ENCODE results near the gene RARB. TPM values are rescaled to one million over a fixed set of nuclear protein-coding genes. Genes with fewer than 3 reads are reported as not detected.
A peak's percentile ranks its signal among the peaks of the same experiment; 100 is the strongest.

RARB gene
- total and polyA plus RNA-seq, 11 donors = 4.3 to 21.0 (median 16.3) TPM

DNA sequence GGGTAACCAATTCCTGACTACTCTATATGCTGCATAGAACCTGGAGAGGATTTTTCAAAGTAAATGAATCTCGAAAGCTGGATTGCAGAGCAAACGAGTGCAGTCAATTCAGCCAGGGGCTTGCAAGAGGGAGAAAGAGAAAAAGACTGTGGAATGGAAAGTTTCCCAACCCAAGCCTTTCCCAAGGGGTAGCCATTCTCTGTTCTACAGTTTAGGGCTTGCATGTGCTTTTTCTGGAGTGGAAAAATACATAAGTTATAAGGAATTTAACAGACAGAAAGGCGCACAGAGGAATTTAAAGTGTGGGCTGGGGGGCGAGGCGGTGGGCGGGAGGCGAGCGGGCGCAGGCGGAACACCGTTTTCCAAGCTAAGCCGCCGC lies 511 bp upstream of the RARB start:
- ATAC-seq (peak in 2 of 4 donors; percentile 3 to 17), DNase-seq (no peak)
- intact Hi-C loops (cut with DNase I) = loop anchor here in 9 of 10 donors (5.0 to 10.0 kb wide), 11 partner anchors 45 to 463 kb away; no protein-coding TSS in a partner anchor
- WGBS, 4 donors = 1 to 3% (median 2%) methylated on average over 13 of the region's 13 CpGs
- peaks cover 0 to 21% (median 9%) of the 10 kb centered on the region in 12 donors for H3K4me1 ChIP-seq
- TF ChIP-seq, protein P1, sequence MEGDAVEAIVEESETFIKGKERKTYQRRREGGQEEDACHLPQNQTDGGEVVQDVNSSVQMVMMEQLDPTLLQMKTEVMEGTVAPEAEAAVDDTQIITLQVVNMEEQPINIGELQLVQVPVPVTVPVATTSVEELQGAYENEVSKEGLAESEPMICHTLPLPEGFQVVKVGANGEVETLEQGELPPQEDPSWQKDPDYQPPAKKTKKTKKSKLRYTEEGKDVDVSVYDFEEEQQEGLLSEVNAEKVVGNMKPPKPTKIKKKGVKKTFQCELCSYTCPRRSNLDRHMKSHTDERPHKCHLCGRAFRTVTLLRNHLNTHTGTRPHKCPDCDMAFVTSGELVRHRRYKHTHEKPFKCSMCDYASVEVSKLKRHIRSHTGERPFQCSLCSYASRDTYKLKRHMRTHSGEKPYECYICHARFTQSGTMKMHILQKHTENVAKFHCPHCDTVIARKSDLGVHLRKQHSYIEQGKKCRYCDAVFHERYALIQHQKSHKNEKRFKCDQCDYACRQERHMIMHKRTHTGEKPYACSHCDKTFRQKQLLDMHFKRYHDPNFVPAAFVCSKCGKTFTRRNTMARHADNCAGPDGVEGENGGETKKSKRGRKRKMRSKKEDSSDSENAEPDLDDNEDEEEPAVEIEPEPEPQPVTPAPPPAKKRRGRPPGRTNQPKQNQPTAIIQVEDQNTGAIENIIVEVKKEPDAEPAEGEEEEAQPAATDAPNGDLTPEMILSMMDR (IDR thresholded peaks at IDR 0.05) = no peak
- no peak for TF ChIP-seq POLR2A (IDR thresholded peaks at IDR 0.05)
- H3K27me3 ChIP-seq = peaks cover 0 to 9% (median 0%) of the 10 kb centered on the region in 9 donors
- H3K9me3 ChIP-seq = no peaks in the 10 kb centered on the region
- peak overlapping the region; percentile 86 to 98 (median 93) for H3K27ac ChIP-seq
- no peaks in the 10 kb centered on the region for H3K36me3 ChIP-seq
- peak overlapping the region; percentile 55 to 78 (median 62) for H3K4me3 ChIP-seq

DNA sequence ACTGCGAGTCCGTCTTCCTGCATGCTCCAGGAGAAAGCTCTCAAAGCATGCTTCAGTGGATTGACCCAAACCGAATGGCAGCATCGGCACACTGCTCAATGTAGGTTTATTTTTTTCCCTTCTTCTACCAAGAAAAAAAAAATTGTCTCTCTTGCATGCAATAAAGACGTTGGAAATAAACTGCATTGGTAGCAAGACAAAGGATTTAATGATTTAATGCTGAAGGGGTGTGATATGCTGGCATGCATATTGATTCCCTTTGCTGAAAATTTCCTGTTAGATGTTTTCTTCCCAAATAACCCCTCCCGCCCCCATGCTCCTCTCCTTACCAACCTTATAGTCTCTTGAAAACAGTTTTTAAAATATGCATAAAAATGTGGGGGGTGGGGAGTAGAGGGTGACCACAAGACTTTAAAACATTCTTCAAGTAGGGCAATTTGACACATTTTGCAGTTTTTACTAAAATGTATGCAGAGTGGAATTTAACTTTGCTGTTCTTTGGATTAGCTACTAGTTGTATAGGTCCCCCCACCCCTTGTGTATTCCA lies 799 bp downstream of the RARB start:
- Histone ChIP-seq H3K9me3 (no peaks in the 10 kb centered on the region), H3K27me3 (peaks cover 0 to 9% (median 0%) of the 10 kb centered on the region in 9 donors), H3K4me1 (peaks cover 0 to 34% (median 20%) of the 10 kb centered on the region in 12 donors), H3K36me3 (no peaks in the 10 kb centered on the region), H3K4me3 (peak overlapping the region; percentile 55 to 78 (median 62)), H3K27ac (peak overlapping the region; percentile 86 to 98 (median 93))
- DNase-seq = peak in 1 of 5 donors; percentile 32
- TF ChIP-seq, protein P1 (IDR thresholded peaks at IDR 0.05) = no peak
- TF ChIP-seq POLR2A (IDR thresholded peaks at IDR 0.05) = no peak
- 1 to 4% (median 3%) methylated on average over 6 of the region's 6 CpGs for WGBS, 4 donors
- intact Hi-C loops (cut with DNase I) = loop anchor here (1.0 to 10.0 kb wide), 17 partner anchors 20 to 464 kb away; no protein-coding TSS in a partner anchor
- peak in 2 of 4 donors; percentile 63 for ATAC-seq

DNA sequence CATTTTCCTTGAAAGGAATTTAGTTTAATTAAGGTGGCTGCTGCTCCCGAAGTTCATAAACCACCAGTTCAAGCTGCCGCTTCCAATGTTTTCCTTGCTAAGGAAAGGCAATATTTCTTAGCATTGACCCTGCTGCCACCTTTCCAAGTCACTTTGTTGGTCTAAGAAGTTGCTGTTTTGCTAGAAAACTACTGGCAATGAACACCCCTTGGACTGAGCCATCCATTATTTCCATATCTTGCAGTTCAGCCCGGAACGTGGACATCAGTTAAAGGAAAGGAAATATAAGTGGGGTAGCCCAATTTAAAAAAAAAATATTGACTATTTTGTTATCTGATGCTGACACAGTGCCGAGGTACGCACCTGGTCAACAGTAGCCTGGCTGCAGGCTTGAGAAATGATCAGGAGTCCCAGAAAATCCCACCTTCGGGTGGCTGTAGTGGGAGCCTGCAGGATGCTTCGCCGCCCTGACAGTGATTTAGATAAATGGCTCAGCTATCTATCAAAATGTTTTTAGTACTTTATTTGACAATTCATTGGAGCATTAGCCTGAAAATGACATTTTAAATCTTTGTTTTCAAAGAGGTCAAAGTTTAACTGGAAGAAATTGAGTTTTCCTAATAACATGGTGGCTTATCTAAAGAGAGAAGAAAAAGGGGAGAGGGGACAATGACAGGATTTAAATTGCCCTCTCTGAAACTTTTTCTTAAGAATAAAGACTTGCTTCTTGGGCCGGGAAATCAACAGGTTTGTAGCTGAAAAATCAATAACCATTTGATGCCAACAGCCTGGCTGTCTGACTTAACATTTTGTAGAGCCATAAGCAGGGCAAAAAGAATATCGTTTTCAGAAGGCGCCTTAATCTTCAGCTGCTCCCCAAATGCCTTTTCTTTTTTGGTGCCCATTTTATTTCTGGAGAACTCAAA lies 1.6 kb downstream of the RARB start:
- ATAC-seq (no peak), DNase-seq (no peak)
- Histone ChIP-seq H3K4me1 (peaks cover 0 to 40% (median 21%) of the 10 kb centered on the region in 12 donors), H3K27ac (peak overlapping the region; percentile 86 to 98 (median 93)), H3K9me3 (no peaks in the 10 kb centered on the region), H3K4me3 (peak overlapping the region; percentile 55 to 78 (median 62)), H3K27me3 (peaks cover 0 to 9% (median 0%) of the 10 kb centered on the region in 9 donors), H3K36me3 (no peaks in the 10 kb centered on the region)
- intact Hi-C loops (cut with DNase I) = loop anchor here (2.0 to 10.0 kb wide), 19 partner anchors 19 to 465 kb away; no protein-coding TSS in a partner anchor
- whole genome bisulfite sequencing, 4 donors = 7 to 17% (median 13%) methylated on average over 12 of the region's 12 CpGs
- no peak for TF ChIP-seq POLR2A (IDR thresholded peaks at IDR 0.05)
- TF ChIP-seq, protein P1 (IDR thresholded peaks at IDR 0.05) = no peak
